COLO668 (cell line): ENCODE measurements around the gene KRT6A.

ENCODE experiments used
- DNase-seq: peaks from one replicate; lab custom pipeline; 2025; ENCODE audit not compliant: unreplicated experiment; lab: John Stamatoyannopoulos, UW

KRT6A gene

DNA sequence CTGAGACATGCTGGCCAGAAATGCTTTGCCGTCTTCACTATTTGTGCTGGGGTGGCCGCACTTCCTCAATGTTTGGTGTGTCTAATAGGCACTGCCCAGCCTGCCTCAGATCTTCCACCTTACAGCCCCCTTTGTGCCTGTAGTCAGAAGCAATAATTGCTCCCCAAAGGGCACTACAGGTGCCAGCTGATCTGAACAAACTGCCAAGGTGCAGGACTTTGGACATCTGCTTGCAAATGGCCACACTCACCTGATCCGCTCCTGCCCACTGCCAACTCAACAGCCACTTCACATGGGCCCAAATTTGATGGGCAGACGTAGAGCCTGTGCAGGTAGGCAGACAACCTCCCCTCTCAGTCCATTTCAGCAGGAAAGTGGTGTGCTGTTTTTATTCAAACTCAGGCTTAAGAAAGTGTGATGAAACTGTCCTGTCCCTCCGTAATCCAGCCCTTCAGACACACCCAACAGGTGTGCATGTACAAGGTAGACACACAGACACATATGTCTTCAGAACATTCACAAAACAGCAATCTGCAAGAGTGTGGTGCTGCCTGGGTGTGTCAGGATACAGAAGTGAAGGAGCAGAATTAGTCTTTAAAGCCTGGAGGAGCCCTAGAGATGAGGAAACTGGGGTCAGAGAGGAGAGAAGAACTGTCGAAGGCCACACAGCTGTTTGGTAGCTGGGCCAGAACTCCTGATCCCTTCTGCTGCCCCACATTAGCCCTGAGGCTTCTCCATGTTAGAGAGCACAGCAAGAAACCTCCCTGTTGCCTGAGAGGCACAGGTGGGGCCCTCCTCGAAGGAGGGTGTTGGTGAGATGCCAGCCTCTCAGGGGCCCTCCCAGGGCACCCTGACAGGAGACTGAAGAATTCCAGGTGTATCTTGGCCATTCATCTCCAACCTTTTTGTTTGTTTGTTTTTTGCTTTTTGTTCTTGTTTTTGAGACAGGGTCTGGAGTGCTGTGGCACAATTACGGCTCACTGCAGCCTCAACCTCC, 54.5 kb downstream of the KRT6A start:
- DNase-seq, result no peak

GRCh38 chr12:52437508-52437907, 55.5 kb downstream of the KRT6A start:
- DNase-seq, result peak; percentile 59
